ENCODE results near the gene VANGL2.

Gene VANGL2

DNA sequence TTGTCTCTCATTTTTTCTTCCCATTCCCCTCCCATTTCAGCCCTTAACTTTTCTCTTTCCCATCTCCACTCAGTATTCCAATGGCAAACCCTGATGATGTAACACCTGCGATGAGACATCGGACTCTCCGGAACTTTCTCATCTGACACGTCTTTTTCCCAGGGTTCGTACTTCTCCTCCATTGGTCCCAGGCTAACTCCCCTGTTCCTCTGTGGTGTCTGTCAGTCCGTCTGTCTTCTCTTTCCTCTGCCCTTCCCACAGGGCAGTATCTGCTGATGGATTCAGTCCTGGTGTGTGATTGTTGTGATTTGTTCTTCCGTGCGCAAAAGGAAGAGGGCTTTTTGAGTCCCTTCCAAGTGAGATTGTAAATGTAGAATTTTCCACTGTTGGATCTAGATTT, 27.7 kb downstream of the VANGL2 start:
- TF ChIP-seq, protein P1, sequence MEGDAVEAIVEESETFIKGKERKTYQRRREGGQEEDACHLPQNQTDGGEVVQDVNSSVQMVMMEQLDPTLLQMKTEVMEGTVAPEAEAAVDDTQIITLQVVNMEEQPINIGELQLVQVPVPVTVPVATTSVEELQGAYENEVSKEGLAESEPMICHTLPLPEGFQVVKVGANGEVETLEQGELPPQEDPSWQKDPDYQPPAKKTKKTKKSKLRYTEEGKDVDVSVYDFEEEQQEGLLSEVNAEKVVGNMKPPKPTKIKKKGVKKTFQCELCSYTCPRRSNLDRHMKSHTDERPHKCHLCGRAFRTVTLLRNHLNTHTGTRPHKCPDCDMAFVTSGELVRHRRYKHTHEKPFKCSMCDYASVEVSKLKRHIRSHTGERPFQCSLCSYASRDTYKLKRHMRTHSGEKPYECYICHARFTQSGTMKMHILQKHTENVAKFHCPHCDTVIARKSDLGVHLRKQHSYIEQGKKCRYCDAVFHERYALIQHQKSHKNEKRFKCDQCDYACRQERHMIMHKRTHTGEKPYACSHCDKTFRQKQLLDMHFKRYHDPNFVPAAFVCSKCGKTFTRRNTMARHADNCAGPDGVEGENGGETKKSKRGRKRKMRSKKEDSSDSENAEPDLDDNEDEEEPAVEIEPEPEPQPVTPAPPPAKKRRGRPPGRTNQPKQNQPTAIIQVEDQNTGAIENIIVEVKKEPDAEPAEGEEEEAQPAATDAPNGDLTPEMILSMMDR (IDR thresholded peaks at IDR 0.05; ENCODE audit: low read depth, low read length, missing control alignments), result no peak
- DNase-seq, result no peak
- Histone ChIP-seq H3K4me3 (ENCODE audit: low read depth, low read length) (no peak overlapping the region), H3K36me3 (replicated peaks) (no peaks in the 10 kb centered on the region), H3K27me3 (replicated peaks) (no peaks in the 10 kb centered on the region), H3K27ac (no peak overlapping the region)
- in situ Hi-C loops (cut with HindIII; ENCODE audit: low pct_ligation_motif_present, low sequenced_read_pairs), result no loop called here

DNA sequence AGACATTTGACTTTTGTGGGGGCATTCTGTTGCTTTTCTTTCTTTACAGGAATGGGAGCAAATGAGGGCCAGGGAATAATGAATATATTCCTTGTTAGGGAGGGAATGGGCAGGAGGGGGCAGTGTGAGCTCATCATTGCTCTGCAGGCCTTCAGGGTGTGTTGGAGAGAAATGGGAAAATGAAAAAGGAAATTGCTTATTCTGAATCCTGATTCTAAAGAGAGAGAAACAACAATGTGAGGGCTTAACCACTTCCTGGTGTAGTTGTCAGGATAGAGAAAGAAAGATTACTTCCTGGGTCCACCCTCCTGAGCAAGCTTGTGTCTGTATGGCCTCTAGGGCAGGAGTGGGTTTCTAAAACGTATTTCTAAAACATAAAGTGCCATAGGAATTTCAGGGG, 28.3 kb downstream of the VANGL2 start:
- in situ Hi-C loops (cut with HindIII; ENCODE audit: low pct_ligation_motif_present, low sequenced_read_pairs), result no loop called here
- Histone ChIP-seq H3K27ac (no peak overlapping the region), H3K27me3 (replicated peaks) (no peaks in the 10 kb centered on the region), H3K36me3 (replicated peaks) (no peaks in the 10 kb centered on the region), H3K4me3 (ENCODE audit: low read depth, low read length) (no peak overlapping the region)
- TF ChIP-seq, protein P1 (IDR thresholded peaks at IDR 0.05; ENCODE audit: low read depth, low read length, missing control alignments), result peak; percentile 73
- DNase-seq, result peak; percentile 48

DNA sequence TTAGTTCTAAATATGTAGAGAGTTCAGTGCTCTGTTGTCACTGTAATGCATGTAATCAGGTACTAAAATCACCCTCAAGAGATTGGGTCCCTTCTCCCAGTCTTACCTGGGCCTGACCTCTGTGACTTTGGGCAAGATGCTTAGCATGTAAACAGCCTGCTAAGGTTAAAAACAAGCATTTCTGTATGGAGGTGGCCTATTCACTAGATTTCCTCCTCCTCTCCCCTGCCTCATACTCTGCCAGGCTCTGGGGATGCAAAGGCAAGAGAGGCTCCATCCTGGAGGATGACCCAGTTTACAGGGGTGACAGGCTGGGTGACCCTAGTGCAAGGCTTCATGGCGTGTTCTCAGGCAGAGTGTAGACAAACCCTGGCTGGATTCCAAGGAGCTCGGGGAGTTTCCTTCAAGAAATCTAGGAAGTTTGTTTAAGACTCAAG, 28.8 kb downstream of the VANGL2 start:
- no peaks in the 10 kb centered on the region for H3K27me3 ChIP-seq (replicated peaks)
- TF ChIP-seq, protein P1 (IDR thresholded peaks at IDR 0.05; ENCODE audit: low read depth, low read length, missing control alignments), result no peak
- no peak overlapping the region for H3K27ac ChIP-seq
- no peaks in the 10 kb centered on the region for H3K36me3 ChIP-seq (replicated peaks)
- DNase-seq, result no peak
- no peak overlapping the region for H3K4me3 ChIP-seq (ENCODE audit: low read depth, low read length)
- in situ Hi-C loops (cut with HindIII; ENCODE audit: low pct_ligation_motif_present, low sequenced_read_pairs), result no loop called here

DNA sequence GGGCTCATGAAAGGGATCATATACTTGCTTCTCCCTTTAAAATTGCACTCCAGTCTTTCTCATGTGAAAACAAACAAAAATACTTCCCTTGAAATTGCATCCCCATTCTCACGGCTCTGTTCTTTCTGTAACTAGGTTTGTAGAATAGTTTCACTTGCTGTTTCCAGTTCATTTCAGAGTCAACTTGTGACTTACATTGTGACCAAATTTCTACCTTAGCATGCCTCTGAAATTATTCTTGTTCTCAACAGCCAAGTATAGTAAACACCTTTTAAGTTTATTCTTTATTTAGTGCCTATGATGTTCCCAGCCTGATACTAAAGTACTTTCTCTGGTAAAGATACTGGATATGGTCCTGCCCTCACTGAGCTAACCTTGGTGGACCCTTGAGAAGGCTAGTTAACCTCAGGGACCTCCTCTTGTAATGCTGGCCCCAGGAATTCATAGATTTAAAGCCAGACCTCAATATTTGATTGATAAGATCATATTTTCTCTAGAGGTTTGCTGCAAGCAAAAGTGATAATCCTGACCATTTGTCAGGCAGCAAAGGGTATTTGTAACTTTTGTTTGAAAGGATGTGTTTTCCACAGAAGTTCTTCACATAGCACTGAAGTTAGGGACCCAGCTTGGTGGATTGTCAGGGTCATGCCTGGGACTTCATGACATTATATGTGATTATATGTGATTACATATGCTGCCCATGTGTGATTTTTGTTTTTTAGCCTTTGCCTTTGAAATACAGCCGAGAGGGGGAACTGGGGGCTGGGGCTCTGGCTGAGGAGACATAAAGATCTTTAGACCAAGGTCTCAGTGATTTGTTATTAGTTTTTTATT, 29.6 kb downstream of the VANGL2 start:
- no peak for DNase-seq
- in situ Hi-C loops (cut with HindIII; ENCODE audit: low pct_ligation_motif_present, low sequenced_read_pairs), result no loop called here
- Histone ChIP-seq H3K4me3 (ENCODE audit: low read depth, low read length) (no peak overlapping the region), H3K27me3 (replicated peaks) (no peaks in the 10 kb centered on the region), H3K36me3 (replicated peaks) (no peaks in the 10 kb centered on the region), H3K27ac (no peak overlapping the region)
- TF ChIP-seq, protein P1 (IDR thresholded peaks at IDR 0.05; ENCODE audit: low read depth, low read length, missing control alignments), result no peak

DNA sequence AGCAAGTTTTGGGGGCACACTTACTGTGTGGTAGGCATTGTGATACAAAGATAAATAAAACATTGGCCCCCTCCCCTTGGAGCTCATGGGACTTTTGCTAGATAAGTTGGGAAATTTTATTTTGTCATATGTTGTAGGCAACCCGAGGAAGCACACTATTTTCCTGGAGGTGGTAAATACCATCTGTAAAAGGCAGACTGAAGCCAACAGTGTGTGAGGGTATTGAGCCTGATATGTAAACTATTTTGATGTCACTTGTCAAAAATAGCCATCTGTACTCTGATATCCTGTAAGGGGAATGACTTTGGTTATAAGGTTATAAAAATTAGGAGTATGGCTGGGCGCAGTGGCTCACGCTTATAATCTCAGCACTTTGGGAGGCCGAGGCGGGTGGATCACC, 30.6 kb downstream of the VANGL2 start:
- Histone ChIP-seq H3K27me3 (replicated peaks) (no peaks in the 10 kb centered on the region), H3K36me3 (replicated peaks) (no peaks in the 10 kb centered on the region), H3K4me3 (ENCODE audit: low read depth, low read length) (no peak overlapping the region), H3K27ac (no peak overlapping the region)
- in situ Hi-C loops (cut with HindIII; ENCODE audit: low pct_ligation_motif_present, low sequenced_read_pairs), result no loop called here
- no peak for DNase-seq
- TF ChIP-seq, protein P1 (IDR thresholded peaks at IDR 0.05; ENCODE audit: low read depth, low read length, missing control alignments), result no peak

DNA sequence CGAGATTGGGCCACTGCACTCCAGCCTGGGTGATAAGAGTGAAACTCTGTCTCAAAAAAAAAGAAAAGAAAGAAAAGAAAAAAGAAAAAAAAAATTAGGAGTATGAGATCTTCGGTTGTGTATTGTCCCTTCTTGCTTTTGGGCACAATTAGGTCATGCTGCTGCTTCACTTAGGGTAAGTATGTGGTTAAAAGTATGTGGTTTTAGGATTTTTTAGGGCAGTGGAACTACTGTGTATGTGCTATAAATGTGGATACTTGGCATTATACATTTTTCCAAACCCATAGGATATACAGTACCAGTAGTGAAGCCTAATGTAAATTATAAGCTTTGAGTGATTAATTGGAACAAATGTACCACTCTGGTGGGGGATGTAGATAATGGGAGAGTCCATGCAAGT, 31.2 kb downstream of the VANGL2 start:
- Histone ChIP-seq H3K27me3 (replicated peaks) (no peaks in the 10 kb centered on the region), H3K27ac (no peak overlapping the region), H3K4me3 (ENCODE audit: low read depth, low read length) (no peak overlapping the region), H3K36me3 (replicated peaks) (no peaks in the 10 kb centered on the region)
- DNase-seq, result no peak
- in situ Hi-C loops (cut with HindIII; ENCODE audit: low pct_ligation_motif_present, low sequenced_read_pairs), result no loop called here
- TF ChIP-seq, protein P1 (IDR thresholded peaks at IDR 0.05; ENCODE audit: low read depth, low read length, missing control alignments), result no peak
